Nasal cavity respiratory epithelium epithelial cell of viscerocranial mucosa (primary cell): ENCODE measurements around the gene ATOH1. TPM values are rescaled to one million over a fixed set of nuclear protein-coding genes. Genes with fewer than 3 reads are reported as not detected.

Experiments used
- total RNA-seq: library from RNA; depleted of rRNA; stranded (reverse); fragments of >200 nt; gene quantifications from 2 replicates; pipeline ENCODE4 v1.2.3, GENCODE V29; 2014

Gene ATOH1
- total RNA-seq: not detected in 2 replicates

DNA sequence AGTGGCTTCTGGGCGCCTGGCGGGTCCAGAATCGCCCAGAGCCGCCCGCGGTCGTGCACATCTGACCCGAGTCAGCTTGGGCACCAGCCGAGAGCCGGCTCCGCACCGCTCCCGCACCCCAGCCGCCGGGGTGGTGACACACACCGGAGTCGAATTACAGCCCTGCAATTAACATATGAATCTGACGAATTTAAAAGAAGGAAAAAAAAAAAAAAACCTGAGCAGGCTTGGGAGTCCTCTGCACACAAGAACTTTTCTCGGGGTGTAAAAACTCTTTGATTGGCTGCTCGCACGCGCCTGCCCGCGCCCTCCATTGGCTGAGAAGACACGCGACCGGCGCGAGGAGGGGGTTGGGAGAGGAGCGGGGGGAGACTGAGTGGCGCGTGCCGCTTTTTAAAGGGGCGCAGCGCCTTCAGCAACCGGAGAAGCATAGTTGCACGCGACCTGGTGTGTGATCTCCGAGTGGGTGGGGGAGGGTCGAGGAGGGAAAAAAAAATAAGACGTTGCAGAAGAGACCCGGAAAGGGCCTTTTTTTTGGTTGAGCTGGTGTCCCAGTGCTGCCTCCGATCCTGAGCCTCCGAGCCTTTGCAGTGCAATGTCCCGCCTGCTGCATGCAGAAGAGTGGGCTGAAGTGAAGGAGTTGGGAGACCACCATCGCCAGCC, at the start of gene ATOH1:
Gene ATOH1 (plus strand): TSS at position 422 of the 663 bp plus-strand sequence. CDS start 174 bp downstream, at position 596.

